Activated T-cell treated with anti-CD3 and anti-CD28 coated beads, Interleukin-2, amount 50 U/mL, for 72 hours (primary cell): ENCODE data around the gene ICOSLG. TPM values are rescaled to one million over a fixed set of nuclear protein-coding genes. Genes with fewer than 3 reads are reported as not detected.
"Not testable (repeated sequence)": the region's sequence is repeated elsewhere in the genome, so short reads cannot be mapped to it uniquely, and the experiment has no call there.

Experiments used
- ATAC-seq, 2 donors: fragments of 150-1000 bp; cut with Tn5 transposase; replicated peaks in 1 of 2; 2 replicates each; pipeline ENCODE4 v1.10.0; 2021; ENCODE audit warnings: moderate library complexity in 2 of 2, mild to moderate bottlenecking in 1 of 2
- DNase-seq, 2 donors: peaks; one replicate each; pipeline ENCODE4 v3.0.0; 2021 to 2022; ENCODE audit warnings: mixed read lengths in 1 of 2
- H3K27ac Mint-ChIP-seq: one replicate; pipeline ENCODE4 v1.8.0; 2022; ENCODE audit warnings: mild to moderate bottlenecking, moderate library complexity, mixed read lengths
- H3K27me3 Mint-ChIP-seq: one replicate; pipeline ENCODE4 v1.8.0; 2022; ENCODE audit warnings: low read depth, mixed read lengths
- H3K36me3 Mint-ChIP-seq, 2 donors: one replicate each; pipeline ENCODE4 v1.8.0; 2022; ENCODE audit warnings: mixed read lengths in 2 of 2, mild to moderate bottlenecking in 1 of 2; ENCODE audit not compliant: insufficient read depth in 2 of 2
- H3K4me1 Mint-ChIP-seq: one replicate; pipeline ENCODE4 v1.8.0; 2022; ENCODE audit warnings: low read depth, mixed read lengths
- H3K4me3 Mint-ChIP-seq, 2 donors: one replicate each; pipeline ENCODE4 v1.8.0; 2022; ENCODE audit warnings: mild to moderate bottlenecking in 2 of 2, mixed read lengths in 2 of 2, moderate library complexity in 2 of 2
- H3K9me3 Mint-ChIP-seq, 2 donors: one replicate each; pipeline ENCODE4 v1.8.0; 2022; ENCODE audit warnings: mixed read lengths in 2 of 2
- total RNA-seq, 2 donors: library from RNA; stranded (reverse); gene quantifications; one replicate each; pipeline ENCODE4 v1.2.3, GENCODE V29; 2022

The ICOSLG gene
- total RNA-seq, 2 donors from 2014 or later, result 2.6 to 3.2 TPM

GRCh38 chr21:44260791-44261631, 20.3 kb upstream of the ICOSLG start:
- no peaks in the 10 kb centered on the region for H3K9me3 Mint-ChIP-seq
- H3K4me1 Mint-ChIP-seq, result no peaks in the 10 kb centered on the region
- H3K4me3 Mint-ChIP-seq, result no peak overlapping the region
- ATAC-seq, result no peak
- no peak for DNase-seq
- no peak overlapping the region for H3K27ac Mint-ChIP-seq
- H3K36me3 Mint-ChIP-seq, result no peaks in the 10 kb centered on the region
- H3K27me3 Mint-ChIP-seq, result no peaks in the 10 kb centered on the region

- DNase-seq (no peak), ATAC-seq (no peak)
- no peaks in the 10 kb centered on the region for H3K27me3 Mint-ChIP-seq
- no peak overlapping the region for H3K27ac Mint-ChIP-seq
- H3K4me1 Mint-ChIP-seq, result no peaks in the 10 kb centered on the region
- no peak overlapping the region for H3K4me3 Mint-ChIP-seq
- H3K9me3 Mint-ChIP-seq, result no peaks in the 10 kb centered on the region
- H3K36me3 Mint-ChIP-seq, result no peaks in the 10 kb centered on the region
Measured at GRCh38 chr21:44260066-44260465, 19.3 kb upstream of the ICOSLG start.

GRCh38 chr21:44259082-44259705, 18.5 kb upstream of the ICOSLG start:
- Mint-ChIP-seq H3K27me3 (no peaks in the 10 kb centered on the region), H3K36me3 (no peaks in the 10 kb centered on the region), H3K9me3 (no peaks in the 10 kb centered on the region), H3K4me1 (no peaks in the 10 kb centered on the region), H3K4me3 (no peak overlapping the region), H3K27ac (no peak overlapping the region)
- DNase-seq (no peak), ATAC-seq (no peak)

- H3K27ac Mint-ChIP-seq, result no peak overlapping the region
- no peaks in the 10 kb centered on the region for H3K9me3 Mint-ChIP-seq
- no peaks in the 10 kb centered on the region for H3K4me1 Mint-ChIP-seq
- ATAC-seq, result no peak
- no peaks in the 10 kb centered on the region for H3K27me3 Mint-ChIP-seq
- no peaks in the 10 kb centered on the region for H3K36me3 Mint-ChIP-seq
- DNase-seq, result no peak
- no peak overlapping the region for H3K4me3 Mint-ChIP-seq
Measured at GRCh38 chr21:44258056-44258725, 17.4 kb upstream of the ICOSLG start.

GRCh38 chr21:44255511-44255981, 14.8 kb upstream of the ICOSLG start:
- Mint-ChIP-seq H3K27me3 (no peaks in the 10 kb centered on the region), H3K27ac (no peak overlapping the region), H3K9me3 (no peaks in the 10 kb centered on the region), H3K4me1 (no peaks in the 10 kb centered on the region), H3K36me3 (no peaks in the 10 kb centered on the region), H3K4me3 (no peak overlapping the region)
- DNase-seq, result no peak
- no peak for ATAC-seq

GRCh38 chr21:44253832-44254710, 13.3 kb upstream of the ICOSLG start:
- DNase-seq (no peak), ATAC-seq (no peak)
- no peaks in the 10 kb centered on the region for H3K4me1 Mint-ChIP-seq
- H3K9me3 Mint-ChIP-seq, result no peaks in the 10 kb centered on the region
- H3K27ac Mint-ChIP-seq, result no peak overlapping the region
- H3K27me3 Mint-ChIP-seq, result no peaks in the 10 kb centered on the region
- no peaks in the 10 kb centered on the region for H3K36me3 Mint-ChIP-seq
- no peak overlapping the region for H3K4me3 Mint-ChIP-seq

GRCh38 chr21:44249204-44250037, 8.7 kb upstream of the ICOSLG start:
- H3K9me3 Mint-ChIP-seq, DNase-seq, H3K4me3 Mint-ChIP-seq, H3K27me3 Mint-ChIP-seq, H3K27ac Mint-ChIP-seq, ATAC-seq, H3K36me3 Mint-ChIP-seq, H3K4me1 Mint-ChIP-seq: not testable (repeated sequence)

GRCh38 chr21:44247904-44248303, 7.2 kb upstream of the ICOSLG start:
- not testable (repeated sequence) for H3K27me3 Mint-ChIP-seq, H3K9me3 Mint-ChIP-seq

GRCh38 chr21:44243980-44244379, 3.2 kb upstream of the ICOSLG start:
- H3K27me3 Mint-ChIP-seq, H3K4me1 Mint-ChIP-seq, H3K4me3 Mint-ChIP-seq, DNase-seq, H3K27ac Mint-ChIP-seq, H3K36me3 Mint-ChIP-seq, H3K9me3 Mint-ChIP-seq: not testable (repeated sequence)
- ATAC-seq, result peak; percentile 84 to 88

More at GRCh38 chr21:44247904-44248303, 7.2 kb upstream of the ICOSLG start:
- not testable (repeated sequence) for H3K36me3 Mint-ChIP-seq, H3K27ac Mint-ChIP-seq, H3K4me1 Mint-ChIP-seq, H3K4me3 Mint-ChIP-seq, ATAC-seq, DNase-seq

- not testable (repeated sequence) for DNase-seq, H3K4me1 Mint-ChIP-seq, H3K4me3 Mint-ChIP-seq, H3K27ac Mint-ChIP-seq, H3K9me3 Mint-ChIP-seq, H3K36me3 Mint-ChIP-seq, H3K27me3 Mint-ChIP-seq
- peak; percentile 31 to 35 for ATAC-seq
Measured at GRCh38 chr21:44241281-44241680, 538 bp upstream of the ICOSLG start.

GRCh38 chr21:44240353-44240752, 390 bp downstream of the ICOSLG start:
- not testable (repeated sequence) for H3K4me1 Mint-ChIP-seq, H3K36me3 Mint-ChIP-seq, H3K9me3 Mint-ChIP-seq, H3K27ac Mint-ChIP-seq, DNase-seq, H3K4me3 Mint-ChIP-seq, H3K27me3 Mint-ChIP-seq
- ATAC-seq, result peak in 1 of 2 donors; percentile 8

GRCh38 chr21:44229561-44229960, 11.2 kb downstream of the ICOSLG start:
- H3K36me3 Mint-ChIP-seq, H3K4me1 Mint-ChIP-seq, DNase-seq, H3K27me3 Mint-ChIP-seq, H3K27ac Mint-ChIP-seq, H3K4me3 Mint-ChIP-seq, ATAC-seq, H3K9me3 Mint-ChIP-seq: not testable (repeated sequence)
